GM18508 (cell line): ENCODE results near the gene NMNAT3.
"Not testable (repeated sequence)": the region's sequence is repeated elsewhere in the genome, so short reads cannot be mapped to it uniquely, and the experiment has no call there.

Experiments used
- ATAC-seq: cut with Tn5 transposase; IDR thresholded peaks from one replicate; pipeline ENCODE4 v1.9.1; 2021; ENCODE audit warnings: moderate number of reproducible peaks; ENCODE audit not compliant: insufficient read depth, unreplicated experiment

The NMNAT3 gene

GRCh38 chr3:139588450-139588849 lies 89.3 kb downstream of the NMNAT3 start:
- no peak for ATAC-seq

GRCh38 chr3:139587797-139588196 lies 90.0 kb downstream of the NMNAT3 start:
- ATAC-seq, result no peak

DNA sequence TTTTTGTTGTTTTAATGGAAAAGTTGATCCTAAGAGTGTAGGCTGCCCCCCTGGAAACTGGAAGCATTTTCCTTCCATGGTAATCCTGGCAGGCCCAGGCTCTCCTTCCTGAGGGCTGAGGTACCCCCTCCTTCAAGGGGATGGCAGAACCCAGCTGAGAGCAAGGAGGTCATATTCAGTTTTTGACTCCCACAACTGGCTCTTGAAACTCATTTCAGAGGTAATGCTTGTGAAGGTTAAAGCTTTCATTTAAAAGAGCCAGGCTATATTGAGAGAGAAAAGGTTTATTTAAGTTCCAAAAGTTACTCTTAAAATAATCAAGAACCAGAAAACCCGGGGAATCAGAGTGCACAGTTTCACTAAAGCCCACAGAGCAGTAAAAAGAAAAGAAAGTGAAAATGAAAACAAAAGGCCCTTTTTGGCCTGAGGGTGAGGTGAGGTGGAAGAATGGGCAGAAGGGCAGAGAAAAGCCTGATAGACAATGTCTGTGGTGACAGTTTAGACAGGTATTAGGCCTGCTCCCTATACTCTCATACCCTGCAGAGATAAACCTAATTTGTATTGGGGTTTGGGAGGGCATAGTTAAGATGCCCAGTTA lies 91.3 kb downstream of the NMNAT3 start:
- ATAC-seq, result no peak

DNA sequence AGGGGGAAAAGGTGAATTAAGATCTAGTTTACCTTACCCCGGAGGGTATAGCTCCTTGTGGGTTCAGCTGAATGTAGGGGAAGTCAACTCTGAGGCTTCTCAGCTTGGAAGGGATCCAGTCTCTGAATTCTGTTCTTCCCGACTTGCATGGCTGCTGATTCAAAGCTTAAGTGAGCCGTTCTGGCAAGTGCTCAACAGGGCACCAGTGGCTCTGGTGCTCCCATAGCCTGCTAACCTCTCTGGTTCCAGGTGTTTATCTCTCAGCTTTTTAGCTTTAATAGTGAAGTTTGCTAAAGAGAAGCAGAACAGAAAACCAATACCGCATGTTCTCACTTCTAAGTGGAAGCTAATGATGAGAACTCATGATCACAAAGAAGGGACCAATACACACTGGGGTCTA lies 92.0 kb downstream of the NMNAT3 start:
- ATAC-seq, result no peak

GRCh38 chr3:139583651-139584050 lies 94.1 kb downstream of the NMNAT3 start:
- not testable (repeated sequence) for ATAC-seq

- no peak for ATAC-seq
Measured at GRCh38 chr3:139578783-139579182, 99.0 kb downstream of the NMNAT3 start.

- ATAC-seq, result no peak
Measured at GRCh38 chr3:139577909-139578308, 99.9 kb downstream of the NMNAT3 start.

DNA sequence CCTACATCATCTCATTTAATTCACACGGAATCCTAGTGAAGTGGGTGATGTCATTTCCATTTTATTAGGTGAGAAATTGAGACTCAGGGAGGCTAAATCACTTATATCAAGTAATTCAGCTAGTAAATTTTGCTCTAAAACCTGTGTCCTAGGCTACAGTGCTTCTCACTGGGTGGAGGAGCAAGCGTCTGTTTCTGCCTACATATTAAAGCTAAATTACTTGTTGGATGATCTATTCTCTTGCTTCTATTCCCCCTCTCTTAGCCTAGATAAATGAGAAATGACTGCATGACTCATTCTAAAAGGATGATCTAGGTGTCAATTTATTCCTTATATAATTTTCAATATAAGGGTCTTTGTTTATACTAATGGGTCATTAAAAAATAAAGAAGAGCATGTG lies 100.4 kb downstream of the NMNAT3 start:
- ATAC-seq, result no peak

- ATAC-seq, result no peak
Measured at GRCh38 chr3:139574026-139574947, 103.5 kb downstream of the NMNAT3 start.

- no peak for ATAC-seq
Measured at GRCh38 chr3:139572847-139573672, 104.7 kb downstream of the NMNAT3 start.

GRCh38 chr3:139571711-139572110 lies 106.1 kb downstream of the NMNAT3 start:
- no peak for ATAC-seq

GRCh38 chr3:139564294-139564861 lies 113.4 kb downstream of the NMNAT3 start:
- no peak for ATAC-seq

GRCh38 chr3:139561959-139562676 lies 115.7 kb downstream of the NMNAT3 start:
- ATAC-seq, result no peak

DNA sequence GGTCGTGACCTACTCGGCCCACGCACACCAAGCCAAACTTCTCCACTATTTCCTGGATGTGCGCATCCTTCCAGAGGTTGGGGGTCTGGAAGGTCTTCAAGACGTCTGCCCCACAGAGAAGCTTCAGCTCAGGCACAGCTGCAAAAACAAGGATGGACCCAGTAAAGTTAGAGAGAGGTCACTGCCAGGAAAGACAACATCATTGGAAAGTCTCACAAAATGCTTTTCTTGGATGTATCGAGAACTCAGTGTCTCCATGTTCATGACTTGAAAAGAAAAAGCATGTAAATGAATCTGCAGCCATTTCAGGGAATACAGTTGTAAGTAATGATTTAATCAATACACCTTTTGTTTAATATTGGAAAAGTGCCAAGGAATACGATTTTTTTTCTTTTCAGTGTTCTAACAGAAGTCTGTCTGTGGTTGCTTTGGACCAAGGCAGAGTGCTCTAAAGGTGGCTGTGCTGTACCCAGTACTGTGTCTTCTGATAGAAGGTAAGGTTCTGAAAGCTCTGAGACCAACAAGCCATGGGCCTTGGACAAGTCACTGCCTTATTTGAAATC lies 116.4 kb downstream of the NMNAT3 start:
- ATAC-seq, result no peak

DNA sequence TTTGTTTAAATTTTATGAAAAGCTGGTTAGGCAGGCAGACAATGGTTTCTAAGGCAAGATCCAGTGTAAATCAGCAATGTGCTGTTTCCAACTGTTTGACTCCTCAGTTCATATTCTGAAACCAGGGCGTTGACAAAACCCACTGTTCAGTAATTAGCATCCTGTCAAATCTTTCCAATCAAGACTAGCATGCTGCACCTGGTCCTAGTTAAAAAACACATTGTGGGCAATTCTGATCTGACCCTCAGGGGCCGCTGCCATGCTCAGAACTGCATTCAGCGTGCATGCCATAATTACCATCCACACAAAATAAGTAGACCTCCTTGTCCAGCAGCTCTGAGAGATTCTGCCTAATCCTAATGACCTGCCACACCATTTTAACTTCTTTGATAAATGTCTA lies 117.4 kb downstream of the NMNAT3 start:
- no peak for ATAC-seq

DNA sequence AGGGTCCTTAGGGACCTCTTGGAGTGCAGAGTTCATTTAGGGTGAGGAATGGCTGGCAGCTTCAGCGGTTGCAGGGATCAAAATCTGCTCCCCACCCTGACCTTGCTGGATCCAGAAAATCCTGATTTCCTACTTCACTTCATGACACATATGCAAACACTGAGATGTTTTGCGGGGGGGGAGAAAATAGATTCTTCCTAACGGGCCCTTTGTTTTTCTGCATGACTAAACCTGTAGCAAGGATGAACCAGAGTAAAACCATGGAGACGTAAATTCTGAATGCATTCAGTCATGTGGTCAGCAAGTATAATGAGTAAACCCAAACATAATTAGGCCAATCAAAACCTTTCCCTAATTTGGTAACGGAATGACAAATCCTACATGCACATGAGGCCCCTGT lies 118.2 kb downstream of the NMNAT3 start:
- ATAC-seq, result no peak

DNA sequence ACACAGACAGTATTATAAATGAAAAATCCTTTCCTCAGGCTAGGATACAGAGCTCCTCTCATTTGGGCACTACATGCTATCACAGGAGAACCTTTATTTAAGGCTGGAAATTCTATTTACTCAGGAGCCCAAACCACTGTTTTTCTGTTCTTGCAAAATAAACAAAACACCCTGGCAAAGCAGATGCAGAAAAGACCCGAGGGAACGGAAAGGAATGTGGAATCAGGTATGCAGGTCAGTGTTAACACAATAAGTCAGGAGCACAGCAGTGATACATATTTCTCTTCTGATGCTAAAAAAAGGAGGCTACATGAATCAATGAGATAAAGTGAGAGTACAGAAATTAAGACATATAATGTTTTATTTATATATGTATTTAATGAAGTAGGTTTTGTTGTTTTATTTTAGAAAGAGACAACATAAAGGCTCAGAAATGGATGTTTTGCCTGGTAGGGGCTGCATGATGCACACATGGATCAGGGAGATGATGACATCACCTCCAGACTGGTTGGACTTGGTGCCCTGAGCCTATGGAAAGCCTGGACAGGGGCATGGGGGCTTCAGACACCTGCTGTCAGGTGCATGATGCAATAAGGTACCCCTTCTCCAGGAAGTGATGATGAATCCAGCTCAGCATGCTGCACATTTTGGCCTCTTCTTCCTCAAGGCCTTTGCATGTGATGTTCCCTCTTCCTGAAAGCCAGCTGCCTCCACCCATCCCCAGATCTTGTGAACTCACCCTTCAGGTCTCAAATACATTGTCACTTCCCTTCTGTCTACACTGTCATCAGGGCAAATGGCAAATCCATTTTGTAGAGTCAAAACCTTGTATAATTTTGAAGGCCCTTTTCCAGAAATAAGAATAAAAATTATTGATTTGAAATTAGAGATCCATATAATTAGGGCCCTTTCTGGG lies 119.2 kb downstream of the NMNAT3 start:
- no peak for ATAC-seq

DNA sequence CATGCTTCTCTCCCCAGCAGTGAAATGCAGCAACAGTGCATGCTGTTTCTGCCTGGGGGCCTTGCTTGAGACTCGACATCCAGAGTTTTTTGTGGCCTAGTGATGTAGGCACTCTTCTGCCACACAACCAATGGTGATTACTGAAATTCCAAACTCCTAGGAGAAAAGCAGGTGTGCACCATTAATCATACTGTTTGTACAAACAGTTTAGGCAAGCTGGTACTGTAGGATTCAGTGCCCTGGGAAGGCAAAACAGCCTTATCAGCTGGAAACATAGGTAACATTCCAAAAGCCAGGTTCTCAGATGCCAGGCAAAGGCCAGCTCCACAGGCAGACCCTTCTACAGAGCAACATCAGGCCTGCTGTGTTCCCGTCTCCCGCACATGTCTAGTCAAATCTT lies 120.7 kb downstream of the NMNAT3 start:
- ATAC-seq, result no peak

- ATAC-seq, result no peak
Measured at GRCh38 chr3:139555249-139555648, 122.5 kb downstream of the NMNAT3 start.
